Umbilical cord (tissue), 2 donors: Measurements from ENCODE around the gene GABRB2. TPM values are rescaled to one million over a fixed set of nuclear protein-coding genes. Genes with fewer than 3 reads are reported as not detected.

Source experiments
- DNase-seq: peaks from one replicate; pipeline ENCODE4 v3.0.0-alpha.2; 2015; ENCODE audit warnings: low spot score
- total RNA-seq: library from RNA; depleted of rRNA; stranded (reverse); fragments of >200 nt; gene quantifications from one replicate; pipeline ENCODE4 v1.2.3, GENCODE V29; 2014; ENCODE audit warnings: low replicate concordance; ENCODE audit not compliant: insufficient read depth

Gene GABRB2
- total RNA-seq, 1 donor from 2014 or later, result 6.5 TPM

DNA sequence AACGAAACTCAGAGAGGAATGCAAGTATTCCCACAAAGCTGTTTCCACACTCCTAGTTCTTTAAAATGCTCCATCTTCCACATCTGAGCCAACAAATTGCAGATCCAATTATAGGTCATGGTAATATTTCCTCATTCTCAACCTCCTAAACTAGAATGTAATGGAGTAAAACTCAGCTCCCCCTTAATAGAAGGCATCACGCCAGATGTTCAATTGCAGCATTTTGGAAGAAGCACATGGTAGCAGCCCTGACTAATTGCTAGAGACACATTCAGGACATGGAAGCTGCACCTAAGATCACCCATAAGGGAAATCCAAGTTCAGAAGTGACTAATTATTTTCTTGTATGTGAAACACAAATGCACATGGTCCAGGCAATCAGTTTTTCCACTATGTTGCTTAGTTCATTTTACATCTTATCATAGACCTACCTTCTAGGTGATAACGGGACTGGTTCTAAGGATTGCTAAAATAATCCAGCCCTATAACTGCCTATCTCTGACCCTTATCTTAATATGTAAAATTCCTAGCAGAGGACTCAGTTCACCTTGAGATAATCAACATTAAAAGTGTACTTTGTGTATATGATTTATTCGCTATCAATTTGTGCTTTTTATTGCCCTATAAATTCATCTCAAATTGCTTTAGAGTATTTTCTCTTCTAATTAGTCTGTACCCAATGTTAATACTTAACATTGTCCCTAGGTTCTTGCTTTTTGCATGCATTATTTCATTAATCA is 75.1 kb downstream of the GABRB2 start:
- DNase-seq, result no peak

DNA sequence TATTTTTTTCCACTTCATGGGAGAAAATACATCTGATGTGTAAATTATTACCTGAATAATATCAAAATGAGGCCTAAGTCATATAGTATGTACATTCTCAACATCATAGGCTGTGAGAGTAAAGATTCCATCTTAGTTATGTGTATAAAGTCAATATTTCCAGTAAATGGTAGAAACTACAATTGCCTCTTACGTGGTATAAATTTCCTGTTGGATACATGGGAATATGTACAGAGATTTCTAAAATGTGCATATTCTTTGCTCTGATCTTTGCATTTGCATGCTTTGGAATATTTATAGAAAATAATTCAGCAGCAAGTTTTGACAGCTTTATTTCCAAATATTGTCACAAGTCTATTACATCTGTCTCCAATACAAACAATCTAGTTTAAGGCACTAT is 78.8 kb downstream of the GABRB2 start:
- DNase-seq, result no peak

DNA sequence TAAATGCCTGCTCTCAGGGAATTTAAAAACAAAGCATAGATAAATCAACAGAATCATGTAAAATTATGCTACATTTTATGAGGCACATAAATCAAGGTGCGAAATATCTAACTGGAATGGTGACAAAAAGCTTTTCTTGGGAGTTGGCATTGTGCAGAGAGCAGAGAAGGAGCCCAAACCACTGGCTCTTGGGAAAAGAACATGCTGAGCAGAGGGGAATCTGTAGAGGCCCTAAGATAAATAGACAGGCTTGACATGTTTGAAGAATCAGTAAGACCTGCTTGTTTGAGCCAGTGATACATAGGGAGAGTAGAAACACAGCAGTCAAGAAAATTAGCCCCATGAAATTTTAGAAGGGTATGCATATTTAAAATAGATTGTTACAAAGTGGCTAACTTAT is 85.8 kb downstream of the GABRB2 start:
- no peak for DNase-seq

DNA sequence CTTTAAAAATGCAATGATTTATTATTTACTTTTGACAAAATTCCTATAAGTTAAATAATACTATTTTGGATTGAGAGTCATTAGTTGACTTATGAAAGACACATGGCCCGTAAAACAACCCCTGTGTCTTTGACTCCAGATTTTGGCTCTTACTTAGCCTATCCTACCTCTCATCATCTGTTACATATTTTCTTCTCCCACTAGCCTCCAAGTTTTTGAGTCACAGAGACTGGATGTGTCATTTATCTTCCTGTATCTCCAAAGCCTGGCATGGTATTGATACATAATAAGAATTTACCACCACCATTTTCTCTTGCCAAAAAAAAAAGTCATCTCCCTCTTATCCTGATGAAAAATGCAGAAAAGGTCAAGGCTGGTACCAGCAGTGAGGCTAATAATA is 99.9 kb downstream of the GABRB2 start:
- no peak for DNase-seq

DNA sequence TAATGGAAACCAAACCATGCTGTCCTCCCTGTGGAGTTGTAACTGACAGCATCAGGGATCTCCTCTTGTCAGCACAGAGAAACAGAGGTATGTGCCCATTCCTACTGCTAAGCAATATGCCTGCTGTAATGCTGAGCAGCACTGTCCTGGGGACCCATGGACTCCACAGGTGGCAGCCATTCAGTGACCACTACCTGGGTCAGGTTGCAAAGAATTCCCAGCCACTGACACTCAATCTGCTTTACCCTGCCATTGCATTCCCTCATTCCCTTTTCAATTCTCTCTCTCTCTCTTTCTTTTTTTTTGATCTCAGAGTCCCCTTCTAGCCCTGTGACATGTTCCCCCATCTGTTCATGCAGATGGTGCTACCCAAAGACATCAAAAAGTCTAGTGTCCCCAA is 104.1 kb downstream of the GABRB2 start:
- no peak for DNase-seq

DNA sequence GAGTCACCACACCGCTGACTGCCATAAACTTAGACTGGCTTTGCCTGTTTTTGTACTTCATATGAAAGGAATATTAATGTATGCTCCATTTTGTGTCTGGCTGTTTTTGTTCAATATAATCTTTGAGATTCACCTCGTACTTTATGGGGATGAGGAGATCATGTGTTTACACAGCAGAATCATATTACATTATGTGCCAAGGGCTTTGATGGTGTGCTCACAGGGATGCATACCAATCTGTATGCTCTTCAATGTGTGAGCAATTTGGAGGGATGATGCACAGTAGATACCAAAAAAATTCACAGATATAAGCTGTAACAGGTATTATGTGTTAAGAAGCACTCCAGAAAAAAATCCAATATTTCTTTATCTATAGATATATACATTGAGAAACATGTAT is 113.7 kb downstream of the GABRB2 start:
- no peak for DNase-seq

DNA sequence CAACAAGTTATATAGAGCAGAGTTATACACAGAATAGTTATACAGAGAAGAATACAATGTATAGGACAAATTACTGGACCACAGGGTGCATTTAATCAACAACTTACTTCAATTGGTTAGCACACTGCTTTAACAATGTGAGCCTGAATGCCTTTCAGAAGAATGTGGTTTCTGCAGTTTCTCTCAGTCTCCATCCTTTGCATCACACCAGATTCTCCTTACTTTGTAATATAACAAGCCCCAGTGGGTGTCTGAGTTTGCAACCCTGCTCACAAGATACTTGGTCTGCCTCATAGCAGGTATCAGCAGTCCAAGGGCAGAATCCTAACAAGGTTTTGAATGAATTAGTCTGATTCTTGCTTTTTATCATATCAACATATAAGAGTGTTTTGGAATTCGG is 114.6 kb downstream of the GABRB2 start:
- no peak for DNase-seq

DNA sequence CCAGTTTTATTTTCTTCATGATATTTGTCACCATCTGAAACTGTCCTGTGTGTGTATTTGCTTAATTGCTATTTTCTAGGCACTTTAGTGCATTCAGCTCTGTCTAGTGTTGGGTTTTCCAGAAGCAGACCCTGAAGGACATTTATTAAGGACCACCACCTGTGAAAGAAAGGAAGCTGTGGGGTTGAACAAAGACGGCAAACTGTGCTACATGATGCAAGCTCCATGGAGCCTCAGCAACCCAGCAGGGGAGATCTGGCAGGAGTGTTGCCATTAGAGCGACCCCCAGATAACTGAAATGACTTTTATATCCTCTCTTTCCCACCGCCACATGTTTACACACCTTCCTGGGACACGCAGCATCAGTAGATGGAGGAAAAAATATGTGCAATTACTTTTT is 125.5 kb downstream of the GABRB2 start:
- DNase-seq, result no peak

DNA sequence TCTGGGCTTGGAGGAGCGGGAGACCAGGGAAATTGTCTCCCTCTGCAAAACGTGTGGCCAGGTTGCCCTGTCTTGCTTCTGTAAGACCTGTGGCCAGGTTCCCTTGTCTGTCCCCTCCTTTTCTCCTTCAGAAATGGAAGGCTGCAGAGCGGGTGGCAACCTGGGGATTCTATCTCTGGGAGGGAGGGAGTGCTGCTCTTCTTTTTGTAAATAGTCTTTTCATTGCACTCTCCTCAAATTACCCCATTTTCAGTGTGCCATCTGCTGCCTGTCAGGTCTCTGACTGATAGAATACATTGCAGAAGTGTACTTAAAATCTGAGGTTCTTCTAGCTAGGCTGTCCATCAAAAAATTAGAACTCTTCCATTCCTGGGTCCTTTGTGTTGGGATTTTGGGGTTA is 126.0 kb downstream of the GABRB2 start:
- DNase-seq, result no peak

DNA sequence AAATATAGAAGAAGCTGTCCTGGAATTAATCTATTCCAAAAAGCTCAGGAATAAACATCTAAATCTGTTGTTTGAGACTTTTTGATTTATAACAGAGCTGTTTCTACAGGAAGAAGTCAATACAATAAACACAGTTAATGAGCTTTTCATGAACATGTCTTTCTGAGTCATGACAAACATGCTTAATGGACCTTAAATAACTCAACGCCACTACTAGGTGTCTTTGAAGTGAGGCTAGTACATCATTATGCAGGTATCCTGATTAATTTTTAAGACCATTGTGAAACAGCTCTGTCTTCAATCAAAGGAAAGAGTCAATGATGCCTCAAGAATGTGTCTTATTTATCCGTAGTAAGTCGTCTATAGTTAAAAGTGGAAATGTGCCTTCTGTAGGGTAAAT is 131.6 kb downstream of the GABRB2 start:
- DNase-seq, result no peak

DNA sequence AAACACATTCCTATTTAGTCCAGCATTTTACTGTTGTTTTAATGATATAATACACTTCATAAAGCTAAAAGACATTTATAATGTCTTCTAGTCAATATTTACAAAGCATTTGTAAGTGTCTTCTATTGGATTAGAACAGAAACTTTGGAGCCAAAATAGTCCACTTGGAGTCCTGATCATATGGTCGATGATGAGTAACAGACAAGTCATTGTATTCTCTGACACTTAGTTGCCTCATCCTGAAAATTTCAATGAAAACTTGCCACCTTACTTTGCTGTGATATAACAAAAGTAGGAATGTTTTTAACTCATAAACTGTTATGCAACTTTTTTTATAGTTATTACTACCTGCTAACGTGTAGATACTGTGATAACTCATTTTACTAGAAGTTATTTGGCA is 132.5 kb downstream of the GABRB2 start:
- DNase-seq, result no peak

DNA sequence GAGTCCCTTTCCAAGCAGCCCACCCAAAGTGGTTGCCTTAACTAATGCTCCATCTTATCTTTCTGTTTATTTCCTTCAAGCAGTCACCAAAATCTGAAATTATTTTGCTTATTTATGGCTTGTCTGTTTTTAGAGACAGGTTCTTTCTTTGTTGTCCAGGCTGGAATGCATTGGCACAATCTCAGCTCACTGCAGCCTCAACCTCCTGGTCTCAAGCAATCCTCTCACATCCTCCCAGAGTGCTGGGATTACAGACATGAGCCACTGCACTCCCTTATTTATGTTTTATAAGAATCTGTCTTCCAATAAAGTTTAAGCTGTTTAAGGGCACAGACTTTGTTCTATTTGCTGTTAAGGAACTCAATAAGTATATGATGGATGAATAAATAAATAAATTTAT is 133.7 kb downstream of the GABRB2 start:
- peak; percentile 47 for DNase-seq

DNA sequence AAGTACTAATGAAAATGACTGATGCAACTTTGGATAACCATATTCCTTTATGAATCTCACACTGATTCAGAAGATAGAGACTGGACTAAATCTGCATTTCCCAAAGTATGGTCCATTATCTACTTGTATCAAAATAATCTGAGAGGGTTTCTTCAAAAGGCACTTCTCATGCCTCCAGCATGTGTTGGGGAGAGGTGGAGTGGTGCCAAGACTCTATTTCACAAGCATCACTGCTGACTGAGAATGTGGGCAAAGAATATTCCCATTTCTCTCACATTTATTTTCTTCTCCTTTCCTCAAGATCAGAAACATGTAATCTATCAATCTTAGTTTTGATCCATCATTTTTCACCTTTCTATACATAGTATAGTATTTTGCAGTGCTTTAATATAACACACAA is 135.4 kb downstream of the GABRB2 start:
- no peak for DNase-seq

DNA sequence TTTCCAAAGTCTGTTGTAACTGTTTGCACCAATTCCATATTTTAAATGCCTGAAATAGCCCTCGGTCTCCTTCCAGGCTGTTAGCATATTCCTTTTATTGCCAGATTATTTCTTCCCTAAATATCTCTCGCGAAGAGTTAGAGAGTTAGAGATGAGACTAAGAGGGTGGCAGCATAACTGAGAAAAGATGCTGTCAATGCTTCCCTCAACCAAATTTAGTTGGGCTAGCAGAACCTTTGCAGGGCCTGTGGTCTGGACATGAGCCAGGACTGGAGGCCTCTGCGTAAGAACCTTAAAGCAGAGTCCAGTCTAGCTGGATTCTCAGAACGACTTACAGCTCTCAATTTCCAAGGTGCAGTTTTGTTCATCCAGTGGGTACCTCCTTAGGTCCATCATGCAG is 135.9 kb downstream of the GABRB2 start:
- no peak for DNase-seq

DNA sequence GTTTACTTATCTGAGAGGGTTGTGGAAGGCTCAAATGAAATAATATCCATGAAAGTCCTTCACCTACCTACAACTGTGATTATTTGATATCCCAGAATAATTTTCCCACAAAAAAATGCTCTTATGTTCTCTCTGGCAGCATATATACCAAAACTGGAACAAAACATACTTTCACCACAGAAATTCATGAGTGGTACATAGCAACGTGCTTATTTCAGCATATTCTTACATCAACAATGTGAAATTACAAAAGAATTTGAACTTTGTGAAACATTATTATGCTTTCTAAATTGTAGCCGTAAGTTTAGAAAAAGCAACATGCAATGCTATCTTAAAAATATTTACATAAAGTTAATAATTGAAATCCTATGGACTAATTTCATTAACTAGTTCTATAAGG is 137.1 kb downstream of the GABRB2 start:
- DNase-seq, result no peak

DNA sequence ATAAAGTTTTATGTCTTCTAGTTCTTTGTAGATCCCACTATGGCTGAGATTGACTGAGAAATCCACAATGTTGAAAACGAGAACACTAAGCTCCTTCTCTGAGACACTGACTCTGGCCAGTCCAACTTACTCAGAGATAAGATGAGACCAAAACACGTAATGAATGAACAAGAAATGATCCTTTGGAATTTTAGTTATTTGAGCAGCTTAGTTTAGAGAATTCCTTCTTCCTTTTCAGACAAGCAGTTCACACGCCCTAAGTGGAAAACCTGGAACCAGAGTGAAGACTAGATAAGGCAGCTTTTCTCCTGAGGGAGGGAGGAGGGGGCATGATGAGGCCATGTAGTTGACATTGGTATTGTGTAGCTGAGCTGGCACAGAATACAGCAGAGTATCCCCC is 139.6 kb downstream of the GABRB2 start:
- DNase-seq, result peak; percentile 96

DNA sequence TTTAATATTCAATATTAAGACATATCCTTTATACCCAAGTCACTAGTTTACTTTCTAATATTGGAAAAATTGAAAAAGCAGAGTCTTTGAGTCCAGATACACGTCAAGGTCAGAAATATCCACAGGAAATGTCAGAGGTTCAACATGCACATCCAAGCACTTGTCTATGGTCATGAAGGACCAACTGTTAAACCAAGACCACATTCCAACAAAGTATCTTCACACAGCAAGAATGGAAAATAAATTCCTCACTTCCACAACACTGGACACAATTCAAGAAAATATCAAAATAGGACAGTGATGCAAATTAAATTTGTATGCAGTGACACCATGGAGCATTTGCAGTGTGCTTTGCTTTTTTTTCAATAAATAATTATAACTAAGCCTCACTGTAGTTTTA is 142.5 kb downstream of the GABRB2 start:
- no peak for DNase-seq

DNA sequence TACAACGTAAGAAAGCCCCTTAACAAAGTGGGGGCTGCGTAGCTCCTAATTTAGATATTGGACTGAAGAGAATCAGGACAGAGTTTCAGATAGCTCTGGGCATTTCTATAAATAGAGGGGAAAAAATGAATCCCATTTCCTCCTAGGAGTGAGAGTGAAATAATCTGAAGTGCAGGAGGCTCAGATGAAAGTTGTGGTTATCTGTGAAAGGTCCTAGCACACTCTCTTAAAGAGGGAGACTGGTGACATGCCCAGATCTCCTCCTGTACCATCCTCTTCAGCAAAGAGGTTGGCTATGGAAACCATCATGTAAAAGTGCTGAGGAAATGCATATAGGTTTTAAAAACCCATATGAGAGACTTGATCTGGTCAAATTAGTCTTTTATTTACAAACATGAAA is 143.4 kb downstream of the GABRB2 start:
- DNase-seq, result no peak

DNA sequence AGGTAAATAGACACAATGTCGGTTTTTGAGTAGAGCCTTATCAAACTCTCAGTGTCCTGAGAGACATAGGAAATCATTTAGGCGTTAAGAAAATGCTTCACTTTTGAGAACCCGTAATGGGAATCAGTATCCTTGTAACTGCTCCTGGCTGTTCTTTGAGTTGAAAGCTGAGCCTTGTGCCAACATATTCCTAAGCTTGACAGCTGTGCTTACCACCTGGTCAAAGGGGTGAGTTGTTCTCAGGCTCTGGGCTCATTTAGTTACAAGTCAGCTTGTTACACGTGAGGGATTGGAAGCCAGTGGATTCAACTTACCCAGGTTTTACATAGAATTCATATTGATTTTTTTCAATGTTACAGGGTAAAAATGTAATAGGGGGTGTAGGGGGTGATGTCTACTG is 145.9 kb downstream of the GABRB2 start:
- no peak for DNase-seq

DNA sequence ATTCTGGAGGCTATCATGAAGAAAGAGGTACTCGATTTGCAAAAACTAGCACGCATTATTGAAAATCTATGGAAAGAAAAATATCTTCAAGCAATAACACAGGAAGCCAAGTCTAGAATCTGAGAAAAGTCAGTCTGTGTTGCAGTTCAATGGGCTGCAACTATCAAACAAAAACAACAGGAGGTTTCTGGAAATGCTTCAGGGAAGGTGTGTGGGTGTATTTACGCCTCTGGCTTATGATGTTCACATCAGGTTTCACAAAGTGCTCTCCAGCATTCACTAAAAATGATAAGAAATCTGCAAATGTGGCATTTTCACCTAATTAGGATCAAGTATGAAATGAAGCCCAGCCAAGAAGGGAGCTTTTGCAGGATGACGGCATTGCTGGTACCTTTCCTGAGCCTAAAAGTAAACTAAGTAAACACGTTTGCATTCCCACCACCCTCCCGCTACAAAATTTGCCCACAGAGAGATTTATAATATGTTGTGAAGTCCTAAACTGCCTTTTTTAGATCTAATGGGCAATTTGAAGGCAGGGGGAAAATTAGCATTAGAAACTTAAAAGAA is 146.4 kb downstream of the GABRB2 start:
- no peak for DNase-seq

DNA sequence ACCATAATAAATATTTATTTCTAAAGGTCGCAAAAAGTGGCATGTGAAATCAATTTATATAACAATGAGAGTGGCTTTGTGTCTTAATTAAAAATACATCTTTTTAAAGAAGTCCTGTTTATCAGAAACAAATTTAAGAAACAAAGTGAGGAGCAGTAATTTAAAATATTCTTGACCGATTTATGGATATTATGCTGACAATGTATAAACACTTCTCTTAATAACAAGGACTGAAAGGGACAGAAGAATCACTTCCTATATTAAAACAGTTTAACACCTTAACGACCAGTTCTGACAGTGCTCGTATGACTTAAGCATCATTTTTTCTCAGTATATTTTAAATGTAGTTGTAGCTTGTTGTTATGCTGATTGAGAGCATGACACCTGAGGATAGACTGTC is 149.1 kb downstream of the GABRB2 start:
- no peak for DNase-seq

DNA sequence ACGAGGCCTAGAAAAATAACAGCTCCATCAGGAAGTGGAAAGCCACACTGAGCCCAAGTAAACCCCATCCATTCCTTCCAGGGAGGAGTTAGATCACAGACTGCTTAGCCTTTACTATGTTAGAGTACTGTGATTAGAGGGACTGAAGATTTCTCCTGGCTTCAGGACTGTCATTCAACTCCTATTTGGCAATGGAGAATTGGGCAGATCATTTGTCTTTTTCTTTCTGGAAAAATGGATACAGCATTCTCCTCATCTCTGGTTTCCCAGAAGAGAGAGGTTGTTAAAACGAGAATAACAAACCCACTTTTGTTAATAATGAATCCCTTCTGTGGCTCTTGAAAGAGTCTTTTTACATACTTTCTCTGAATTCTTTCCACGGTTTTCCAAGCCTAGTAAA is 150.4 kb downstream of the GABRB2 start:
- DNase-seq, result no peak

DNA sequence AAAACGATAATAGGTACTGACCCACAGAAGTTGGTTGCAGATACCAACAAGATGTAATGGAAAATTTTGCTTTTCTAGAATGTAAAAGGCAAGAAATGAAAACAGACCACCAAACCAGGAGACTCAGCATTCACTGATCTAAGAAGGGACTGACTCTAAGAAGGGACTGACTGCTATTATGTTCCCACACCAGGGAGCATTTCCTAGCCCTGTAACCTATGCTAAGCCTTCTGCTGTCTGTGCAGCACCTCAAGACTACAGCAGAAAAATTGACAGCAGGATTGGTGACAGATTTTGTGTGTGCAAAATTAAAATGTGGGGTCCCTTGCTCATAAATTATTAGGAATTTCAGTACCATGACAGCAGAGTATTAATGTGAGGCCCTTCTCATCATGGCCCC is 154.8 kb downstream of the GABRB2 start:
- no peak for DNase-seq

DNA sequence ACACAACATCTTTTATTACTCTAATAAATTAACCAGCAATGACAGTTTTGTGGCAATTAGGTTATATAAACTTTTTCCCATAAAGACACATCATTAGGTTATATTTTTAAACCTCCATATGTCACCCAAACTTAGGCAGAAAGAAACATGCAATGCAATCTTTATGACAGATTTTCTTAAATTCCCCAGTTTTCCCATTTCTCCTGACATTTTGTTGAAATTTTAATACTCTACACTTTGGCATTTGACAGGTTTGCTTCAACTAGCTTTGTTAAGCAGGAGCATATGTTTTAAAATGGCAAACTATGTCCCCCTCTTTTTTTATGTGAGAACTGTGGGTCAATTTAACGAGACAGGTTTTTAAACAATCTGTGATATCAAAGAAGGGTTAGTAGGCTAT is 155.5 kb downstream of the GABRB2 start:
- DNase-seq, result no peak
